Activated B cell treated with CpG ODN at 0.5 μM for 24 hours (primary cell): ENCODE data around the gene GNB3. TPM values are rescaled to one million over a fixed set of nuclear protein-coding genes. Genes with fewer than 3 reads are reported as not detected.

Source experiments
- ATAC-seq: fragments of 200-7000 bp; cut with Tn5 transposase; one replicate; pipeline ENCODE4 v1.10.0; 2021; ENCODE audit warnings: low read depth, mild to moderate bottlenecking, moderate library complexity
- CTCF ChIA-PET: fragments of 350-600 bp; sonication (Branson Sonifier 250); formaldehyde crosslinking; loops from one replicate; lab custom pipeline; 2021; ENCODE audit warnings: antibody characterized with exemption; lab: Charles Lee
- POLR2A ChIA-PET: fragments of 350-600 bp; sonication (Branson Sonifier 250); formaldehyde crosslinking; loops from one replicate; lab custom pipeline; 2021; ENCODE audit warnings: antibody characterized with exemption; lab: Charles Lee
- DNase-seq: peaks from one replicate; pipeline ENCODE4 v3.0.0; 2022
- H3K27ac Mint-ChIP-seq: one replicate; pipeline ENCODE4 v1.8.0; 2020; ENCODE audit warnings: mixed read lengths
- H3K27me3 Mint-ChIP-seq: one replicate; pipeline ENCODE4 v1.8.0; 2021; ENCODE audit warnings: mixed read lengths
- H3K36me3 Mint-ChIP-seq: one replicate; pipeline ENCODE4 v1.8.0; 2021; ENCODE audit warnings: low read depth, mixed read lengths
- H3K4me1 Mint-ChIP-seq: one replicate; pipeline ENCODE4 v1.8.0; 2021; ENCODE audit warnings: mixed read lengths
- H3K4me3 Mint-ChIP-seq: one replicate; pipeline ENCODE4 v1.8.0; 2020; ENCODE audit warnings: mild to moderate bottlenecking, mixed read lengths
- H3K9me3 Mint-ChIP-seq: one replicate; pipeline ENCODE4 v1.8.0; 2020; ENCODE audit warnings: mixed read lengths
- CTCF ChIP-seq: fragments of 200-600 bp; IDR thresholded peaks from one replicate; pipeline ENCODE4 v1.8.0; 2022; ENCODE audit warnings: antibody characterized with exemption, mild to moderate bottlenecking
- intact Hi-C: fragments of 100-400 bp; cut with micrococcal nuclease; formaldehyde crosslinking; loops from one replicate; pipeline ENCODE4 v1.15.1; 2024
- total RNA-seq: library from RNA; stranded (reverse); gene quantifications from 2 replicates; pipeline ENCODE4 v1.2.3, GENCODE V29; 2022

Gene GNB3
- total RNA-seq = 0.51 and 0.60 TPM in 2 replicates

- H3K4me1 Mint-ChIP-seq = peaks cover 14% of the 10 kb centered on the region
- ATAC-seq = no peak
Measured at GRCh38 chr12:6840761-6841515, at the start of gene GNB3. Gene GNB3 (plus strand): TSS chr12:6840925. CDS start chr12:6841288, 363 bp downstream.

GRCh38 chr12:6791931-6792520, 48.7 kb upstream of the GNB3 start:
- H3K4me1 Mint-ChIP-seq = peaks cover 19% of the 10 kb centered on the region
- peaks cover 23% of the 10 kb centered on the region for H3K27me3 Mint-ChIP-seq
- intact Hi-C loops = no loop called here
- no peak for TF ChIP-seq CTCF
- H3K36me3 Mint-ChIP-seq = no peaks in the 10 kb centered on the region
- DNase-seq = no peak
- POLR2A ChIA-PET = no interaction called here
- no peak overlapping the region for H3K27ac Mint-ChIP-seq
- ATAC-seq = no peak
- no peak overlapping the region for H3K4me3 Mint-ChIP-seq
- CTCF ChIA-PET = interaction anchor here (1.1 to 1.7 kb wide), 3 partner anchors 10 to 39 kb away, joined by 4 to 5 read pairs (median 4); partner anchors contain the start of gene MLF2
- no peaks in the 10 kb centered on the region for H3K9me3 Mint-ChIP-seq

More at GRCh38 chr12:6840761-6841515, at the start of gene GNB3:
- Mint-ChIP-seq H3K27ac (peak within 1 kb of the TSS; percentile 41), H3K27me3 (peaks cover 2% of the 10 kb centered on the region), H3K9me3 (no peaks in the 10 kb centered on the region), H3K4me3 (no peak within 1 kb of the TSS), H3K36me3 (no peaks in the 10 kb centered on the region)
- intact Hi-C loops = no loop called here
- POLR2A ChIA-PET = interaction anchor here (0.6 to 3.5 kb wide), 3 partner anchors 11 to 838 kb away, joined by 3 to 15 read pairs (median 5); partner anchors contain the start of genes CDCA3 and USP5
- CTCF ChIA-PET = interaction anchor here (1.6 to 1.7 kb wide), 2 partner anchors 10 to 32 kb away, joined by 5 read pairs; partner anchors contain the start of gene SPSB2
- no peak for TF ChIP-seq CTCF
- DNase-seq = no peak

GRCh38 chr12:6792522-6793201, 48.1 kb upstream of the GNB3 start:
- Mint-ChIP-seq H3K27me3 (peaks cover 27% of the 10 kb centered on the region), H3K4me3 (peak overlapping the region; percentile 52), H3K36me3 (no peaks in the 10 kb centered on the region), H3K27ac (no peak overlapping the region), H3K4me1 (peaks cover 19% of the 10 kb centered on the region), H3K9me3 (no peaks in the 10 kb centered on the region)
- intact Hi-C loops = no loop called here
- ATAC-seq = peak; percentile 75
- ChIA-PET CTCF (interaction anchor here (0.5 to 1.7 kb wide), 6 partner anchors 11 to 180 kb away, joined by 3 to 5 read pairs (median 4); partner anchors contain the start of gene MLF2), POLR2A (no interaction called here)
- TF ChIP-seq CTCF = no peak
- DNase-seq = no peak

GRCh38 chr12:6795088-6795487, 45.6 kb upstream of the GNB3 start:
- Mint-ChIP-seq H3K4me3 (no peak overlapping the region), H3K9me3 (no peaks in the 10 kb centered on the region), H3K27me3 (peaks cover 34% of the 10 kb centered on the region), H3K4me1 (peaks cover 19% of the 10 kb centered on the region), H3K36me3 (no peaks in the 10 kb centered on the region), H3K27ac (no peak overlapping the region)
- CTCF ChIA-PET = no interaction called here
- POLR2A ChIA-PET = no interaction called here
- DNase-seq = no peak
- ATAC-seq = no peak
- intact Hi-C loops = no loop called here
- no peak for TF ChIP-seq CTCF
